Retinal pigment epithelial cell (primary cell): ENCODE results near the gene RGS12.

Source experiments
- DNase-seq: peaks from one replicate; pipeline ENCODE4 v3.0.0-alpha.2; 2010; ENCODE audit warnings: low read depth
- H3K4me3 ChIP-seq: 2 replicates; pipeline ENCODE4 v1.5.1; 2011; ENCODE audit warnings: mild to moderate bottlenecking, low read length, control low read depth, moderate library complexity
- CTCF ChIP-seq: conservative IDR thresholded peaks from 2 replicates; pipeline ENCODE4 v1.5.1; 2011; ENCODE audit warnings: low read depth, low read length, control low read depth, inconsistent platforms

RGS12 gene

GRCh38 chr4:3305610-3306371, 13.0 kb downstream of the RGS12 start:
- no peak overlapping the region for H3K4me3 ChIP-seq
- DNase-seq: no peak
- TF ChIP-seq CTCF: no peak

GRCh38 chr4:3306450-3306849, 13.6 kb downstream of the RGS12 start:
- no peak for DNase-seq
- no peak overlapping the region for H3K4me3 ChIP-seq
- no peak for TF ChIP-seq CTCF

GRCh38 chr4:3307060-3307459, 14.2 kb downstream of the RGS12 start:
- no peak for DNase-seq
- no peak overlapping the region for H3K4me3 ChIP-seq
- TF ChIP-seq CTCF: no peak

- no peak overlapping the region for H3K4me3 ChIP-seq
- no peak for DNase-seq
- no peak for TF ChIP-seq CTCF
These were observed 14.7 kb downstream of the RGS12 start for GRCh38 chr4:3307486-3307885.

GRCh38 chr4:3307891-3308575, 15.2 kb downstream of the RGS12 start:
- no peak for DNase-seq
- no peak overlapping the region for H3K4me3 ChIP-seq
- TF ChIP-seq CTCF: no peak

GRCh38 chr4:3308691-3309090, 15.9 kb downstream of the RGS12 start:
- H3K4me3 ChIP-seq: no peak overlapping the region
- no peak for DNase-seq
- no peak for TF ChIP-seq CTCF
